ENCODE measurements around the gene NLGN1. TPM values are rescaled to one million over a fixed set of nuclear protein-coding genes. Genes with fewer than 3 reads are reported as not detected.

The NLGN1 gene
- total RNA-seq, 1 experiment from 2014 or later = 5.2 TPM

DNA sequence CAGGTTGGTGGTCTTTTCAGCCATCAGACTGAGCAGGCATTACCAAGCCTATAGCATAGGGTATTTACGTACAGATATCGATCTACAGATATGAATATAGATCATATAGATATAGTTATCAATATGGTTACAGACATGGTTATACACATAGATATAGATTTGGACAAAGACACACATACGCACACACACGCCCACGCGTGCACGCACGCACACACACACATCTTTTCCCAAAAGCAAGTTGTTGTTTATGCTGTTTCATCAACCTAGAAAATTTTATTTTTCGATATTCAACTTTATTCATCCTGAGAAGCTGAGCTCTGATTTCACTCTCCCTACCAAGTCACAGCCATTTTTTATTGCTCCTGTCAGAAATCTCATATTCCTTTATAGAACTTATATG is 309.1 kb downstream of the NLGN1 start:
- Histone ChIP-seq H3K9me3 (ENCODE audit: control insufficient read depth, low read depth, low read length) (no peaks in the 10 kb centered on the region), H3K23me2 (ENCODE audit: insufficient read length, low read depth, low read length, poor library complexity, severe bottlenecking) (no peaks in the 10 kb centered on the region), H3K79me2 (ENCODE audit: insufficient read depth, low read length) (no peaks in the 10 kb centered on the region), H3K27ac (ENCODE audit: insufficient read length, low read depth, low read length) (no peak overlapping the region), H4K91ac (ENCODE audit: insufficient read length, low read depth, low read length) (no peak overlapping the region), H3K79me1 (ENCODE audit: insufficient read depth, low read depth, low read length, poor library complexity, severe bottlenecking) (no peaks in the 10 kb centered on the region), H2AFZ (ENCODE audit: low read length) (no peak overlapping the region), H3K23ac (ENCODE audit: insufficient read length, low read depth, low read length) (no peak overlapping the region), H3K14ac (ENCODE audit: insufficient read depth, low read length) (no peak overlapping the region), H3K56ac (ENCODE audit: insufficient read length, low read depth, low read length) (no peak overlapping the region), H2AK5ac (ENCODE audit: insufficient read length, low read length) (no peak overlapping the region), H2BK120ac (ENCODE audit: low read depth, low read length, poor library complexity, severe bottlenecking) (no peak overlapping the region), H3K4me1 (ENCODE audit: insufficient read depth, low read length) (peaks cover 7% of the 10 kb centered on the region; the same call in 1 of the 2 replicates), H4K5ac (ENCODE audit: insufficient read length, low read depth, low read length) (no peak overlapping the region), H4K8ac (replicated peaks; ENCODE audit: insufficient read length, low read depth, low read length) (no peak overlapping the region), H3K18ac (ENCODE audit: insufficient read length, low read depth, low read length) (no peak overlapping the region), H3T11ph (ENCODE audit: low read length) (no peak overlapping the region), H4K20me1 (ENCODE audit: control insufficient read depth, insufficient read depth, insufficient read length) (no peaks in the 10 kb centered on the region), H2BK20ac (ENCODE audit: low read depth, low read length, poor library complexity, severe bottlenecking) (no peak overlapping the region), H2BK15ac (ENCODE audit: low read depth, low read length) (no peak overlapping the region), H3K4ac (ENCODE audit: low read depth, low read length) (no peak overlapping the region), H2BK5ac (ENCODE audit: insufficient read length, low read length) (no peak overlapping the region), H3K9ac (ENCODE audit: extremely low read depth, insufficient read length, low read length) (no peak overlapping the region), H2BK12ac (ENCODE audit: insufficient read length, low read depth, low read length) (no peak overlapping the region), H3K4me2 (ENCODE audit: insufficient read depth, insufficient read length, low read length) (no peak overlapping the region), H3K27me3 (ENCODE audit: insufficient read depth, low read length) (no peaks in the 10 kb centered on the region)
- no peak overlapping the region for H3K27ac Mint-ChIP-seq
- H3K27me3 Mint-ChIP-seq (ENCODE audit: low read depth) = no peaks in the 10 kb centered on the region
- H3K36me3 Mint-ChIP-seq (ENCODE audit: insufficient read depth in 1 of 3, low read depth in 3 of 3) = peaks cover 2 to 4% (median 3%) of the 10 kb centered on the region in 3 experiments; a peak in 6 of 7 replicates
- TF ChIP-seq, protein P1, sequence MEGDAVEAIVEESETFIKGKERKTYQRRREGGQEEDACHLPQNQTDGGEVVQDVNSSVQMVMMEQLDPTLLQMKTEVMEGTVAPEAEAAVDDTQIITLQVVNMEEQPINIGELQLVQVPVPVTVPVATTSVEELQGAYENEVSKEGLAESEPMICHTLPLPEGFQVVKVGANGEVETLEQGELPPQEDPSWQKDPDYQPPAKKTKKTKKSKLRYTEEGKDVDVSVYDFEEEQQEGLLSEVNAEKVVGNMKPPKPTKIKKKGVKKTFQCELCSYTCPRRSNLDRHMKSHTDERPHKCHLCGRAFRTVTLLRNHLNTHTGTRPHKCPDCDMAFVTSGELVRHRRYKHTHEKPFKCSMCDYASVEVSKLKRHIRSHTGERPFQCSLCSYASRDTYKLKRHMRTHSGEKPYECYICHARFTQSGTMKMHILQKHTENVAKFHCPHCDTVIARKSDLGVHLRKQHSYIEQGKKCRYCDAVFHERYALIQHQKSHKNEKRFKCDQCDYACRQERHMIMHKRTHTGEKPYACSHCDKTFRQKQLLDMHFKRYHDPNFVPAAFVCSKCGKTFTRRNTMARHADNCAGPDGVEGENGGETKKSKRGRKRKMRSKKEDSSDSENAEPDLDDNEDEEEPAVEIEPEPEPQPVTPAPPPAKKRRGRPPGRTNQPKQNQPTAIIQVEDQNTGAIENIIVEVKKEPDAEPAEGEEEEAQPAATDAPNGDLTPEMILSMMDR (conservative IDR thresholded peaks at IDR 0.05) = no peak
- H3K4me3 Mint-ChIP-seq = no peak overlapping the region
- no peak for DNase-seq
- H3K4me1 Mint-ChIP-seq = peaks cover 5 to 8% of the 10 kb centered on the region in 2 experiments
- WGBS (ENCODE audit: extremely low coverage, insufficient read length, low lambda C conversion rate) = no CpG with 5 or more reads among the region's 9 CpGs
- peaks cover 1 to 3% of the 10 kb centered on the region in 2 experiments; a peak in 2 of 5 replicates for H3K9me3 Mint-ChIP-seq

All from H9 (cell line).